K562 (cell line): ENCODE results near the gene TICAM1. TPM values are rescaled to one million over a fixed set of nuclear protein-coding genes. Genes with fewer than 3 reads are reported as not detected.
A peak's percentile ranks its signal among the peaks of the same experiment; 100 is the strongest.

Experiments used
- ASH1L ChIP-seq: fragments of 450-650 bp; IDR thresholded peaks from 2 replicates; pipeline ENCODE4 v1.6.1; 2018; ENCODE audit warnings: borderline replicate concordance, mild to moderate bottlenecking, low read depth; ENCODE audit not compliant: partially characterized antibody
- CAMTA2 ChIP-seq: fragments of 250-450 bp; sonication (Bioruptor Pico); conservative IDR thresholded peaks from 2 replicates; pipeline ENCODE4 v1.5.1; 2022
- CBX3 ChIP-seq, 2 experiments: IDR thresholded peaks; 1 replicate in 1 of 2; 2 replicates in 1 of 2; pipeline ENCODE4 v1.6.1; 2012; ENCODE audit warnings: inconsistent platforms in 2 of 2, low read length in 2 of 2, borderline replicate concordance in 1 of 2, control low read depth in 1 of 2
- E2F6 ChIP-seq, 2 experiments: IDR thresholded peaks; 2 replicates each; pipeline ENCODE4 v1.6.1; 2011; ENCODE audit warnings: borderline replicate concordance in 1 of 2, control low read depth in 1 of 2, low read depth in 1 of 2, low read length in 1 of 2, mild to moderate bottlenecking in 1 of 2, mixed read lengths in 1 of 2, moderate library complexity in 1 of 2; ENCODE audit not compliant: insufficient read depth in 1 of 2, insufficient read length in 1 of 2, poor library complexity in 1 of 2, severe bottlenecking in 1 of 2; ENCODE audit errors: extremely low read depth in 1 of 2
- EGR1 ChIP-seq: fragments of 450-650 bp; conservative IDR thresholded peaks from 2 replicates; pipeline ENCODE4 v1.6.1; 2017; ENCODE audit warnings: mild to moderate bottlenecking
- ELF2 ChIP-seq: fragments of 250-450 bp; sonication (Bioruptor Pico); IDR thresholded peaks from 2 replicates; pipeline ENCODE4 v1.5.0; 2021; ENCODE audit warnings: mild to moderate bottlenecking
- GATA2 ChIP-seq: sonication (generic); formaldehyde crosslinking; IDR thresholded peaks from 2 replicates; pipeline ENCODE4 v1.4.0; 2020; ENCODE audit warnings: mild to moderate bottlenecking, missing genetic modification reagents
- L3MBTL2 ChIP-seq: fragments of 450-650 bp; IDR thresholded peaks from 2 replicates; pipeline ENCODE4 v1.6.1; 2016; ENCODE audit warnings: mild to moderate bottlenecking, moderate library complexity
- MCM7 ChIP-seq, 2 experiments: fragments of 450-650 bp; IDR thresholded peaks; 2 replicates each; pipeline ENCODE4 v1.6.1; 2016 to 2018
- NFYB ChIP-seq: IDR thresholded peaks from 2 replicates; pipeline ENCODE4 v1.6.1; 2011; ENCODE audit warnings: mild to moderate bottlenecking, moderate library complexity; ENCODE audit not compliant: insufficient read length; ENCODE audit errors: extremely low read depth
- RUNX1 ChIP-seq: sonication (generic); IDR thresholded peaks from 2 replicates; pipeline ENCODE4 v1.6.1; 2016; ENCODE audit warnings: antibody characterized with exemption, low read depth
- SAFB ChIP-seq: fragments of 200-400 bp; formaldehyde crosslinking; IDR thresholded peaks from 2 replicates; pipeline ENCODE4 v1.6.1; 2017; ENCODE audit warnings: low read depth, low read length, borderline replicate concordance
- SMAD4 ChIP-seq: fragments of 250-450 bp; sonication (Bioruptor Pico); conservative IDR thresholded peaks from 2 replicates; pipeline ENCODE4 v1.8.0; 2021; ENCODE audit warnings: inconsistent platforms, mild to moderate bottlenecking, moderate library complexity
- SNIP1 ChIP-seq: fragments of 450-650 bp; IDR thresholded peaks from 2 replicates; pipeline ENCODE4 v1.7.1; 2017; ENCODE audit warnings: low read depth, mild to moderate bottlenecking
- USF2 ChIP-seq: sonication (generic); formaldehyde crosslinking; IDR thresholded peaks from 2 replicates; pipeline ENCODE4 v1.5.0; 2020; ENCODE audit warnings: missing genetic modification reagents
- ZBTB49 ChIP-seq: sonication (generic); formaldehyde crosslinking; IDR thresholded peaks from 2 replicates; pipeline ENCODE4 v1.8.0; 2022; ENCODE audit warnings: missing genetic modification reagents, mild to moderate bottlenecking, borderline replicate concordance
- ZC3H8 ChIP-seq: fragments of 450-650 bp; IDR thresholded peaks from 2 replicates; pipeline ENCODE4 v1.6.1; 2017
- ZNF41 ChIP-seq: fragments of 250-450 bp; sonication (Bioruptor Pico); conservative IDR thresholded peaks from 2 replicates; pipeline ENCODE4 v1.4.0; 2020; ENCODE audit warnings: mild to moderate bottlenecking
- ZNF449 ChIP-seq: fragments of 250-450 bp; sonication (Bioruptor Pico); IDR thresholded peaks from 2 replicates; pipeline ENCODE4 v1.8.0; 2022; ENCODE audit warnings: moderate library complexity, mild to moderate bottlenecking, inconsistent platforms
- ZNF586 ChIP-seq: fragments of 450-650 bp; formaldehyde crosslinking; conservative IDR thresholded peaks from 2 replicates; pipeline ENCODE4 v1.4.0; 2020; ENCODE audit warnings: mild to moderate bottlenecking, moderate library complexity
- polyA plus RNA-seq, 8 experiments: library from polyadenylated mRNA; depleted of rRNA in 4 of 8; stranded (reverse) in 5 of 8; unstranded in 3 of 8; fragments of >200 nt; fragmentation: Nextera tagmentation in 2 of 8; fragmentation: Illumina TruSeq in 1 of 8; extraction: Ambion mirVana in 2 of 8; extraction: Trizol in 1 of 8; gene quantifications; 2 replicates each; pipeline versions ENCODE4 v1.2.1 to v1.2.3, GENCODE V29; 2011 to 2014; ENCODE audit warnings: inconsistent platforms in 1 of 8, missing spikeins in 1 of 8
- total RNA-seq, 7 experiments: library from RNA; depleted of rRNA in 6 of 7; stranded (reverse); fragments of >200 nt in 6 of 7; fragmentation: Illumina TruSeq in 2 of 7; extraction: Trizol in 2 of 7; gene quantifications; 2 replicates each; pipeline versions ENCODE4 v1.2.1 to v1.2.3, GENCODE V29; 2011 to 2021; ENCODE audit warnings: low replicate concordance in 1 of 7

Gene TICAM1
- total and polyA plus RNA-seq, 9 of the 15 experiments (the other 6 are each of a cell fraction or from before 2014, with no cell fraction given): 0.07 to 11.6 (median 1.5) TPM

- TF ChIP-seq E2F6 (IDR thresholded peaks at IDR 0.05; ENCODE audit: borderline replicate concordance in 1 of 2, extremely low read depth in 1 of 2, insufficient read depth in 1 of 2, insufficient read length in 1 of 2, low read depth in 1 of 2, low read length in 1 of 2, poor library complexity in 1 of 2, severe bottlenecking in 1 of 2) (peak in 1 of 2 experiments; percentile 16), ZBTB49 (CRISPR knock-in tag) (no peak), SMAD4 (CRISPR knock-in tag) (no peak), GATA2 (CRISPR knock-in tag) (no peak), SNIP1 (no peak), MCM7 (IDR thresholded peaks at IDR 0.05) (no peak), L3MBTL2 (no peak), ZNF586 (no peak), USF2 (CRISPR knock-in tag) (no peak), SAFB (no peak), CBX3 (IDR thresholded peaks at IDR 0.05; ENCODE audit: borderline replicate concordance in 1 of 2, low read length in 2 of 2) (no peak), ELF2 (no peak), EGR1 (no peak), CAMTA2 (no peak), ZNF41 (CRISPR knock-in tag) (no peak), ZNF449 (no peak), ASH1L (no peak), ZC3H8 (no peak), NFYB (no peak), RUNX1 (no peak)
These were observed 35.3 kb upstream of the TICAM1 start (continued) for GRCh38 chr19:4866595-4867424.
